Stimulated activated CD4-positive, alpha-beta T cell treated with anti-CD3 and anti-CD28 coated beads, Interleukin-4, amount 100 ng/mL, for 4 hours (primary cell): ENCODE results near the gene MNAT1.
"Not testable (repeated sequence)": the region's sequence is repeated elsewhere in the genome, so short reads cannot be mapped to it uniquely, and the experiment has no call there.

Source experiments
- DNase-seq, 2 experiments: peaks; one replicate each; pipeline ENCODE4 v3.0.0-alpha.2; 2020

MNAT1 gene

DNA sequence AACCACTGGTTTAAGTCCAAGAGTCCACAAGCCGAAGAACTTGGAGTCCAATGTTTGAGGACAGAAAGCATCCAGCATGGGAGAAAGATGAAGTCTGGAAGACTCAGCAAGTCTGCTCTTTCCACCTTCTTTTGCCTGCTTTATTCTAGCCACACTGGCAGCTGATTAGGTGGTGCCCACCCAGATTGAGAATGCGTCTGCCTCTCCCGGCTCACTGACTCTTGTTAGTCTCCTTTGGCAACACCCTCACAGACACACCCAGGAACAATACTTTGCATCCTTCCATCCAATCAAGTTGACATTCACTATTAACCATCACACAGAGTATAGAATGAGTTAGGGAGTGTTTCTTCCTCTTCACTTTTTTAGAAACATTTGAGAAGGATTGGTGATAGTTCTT, 156.1 kb downstream of the MNAT1 start:
- not testable (repeated sequence) for DNase-seq

DNA sequence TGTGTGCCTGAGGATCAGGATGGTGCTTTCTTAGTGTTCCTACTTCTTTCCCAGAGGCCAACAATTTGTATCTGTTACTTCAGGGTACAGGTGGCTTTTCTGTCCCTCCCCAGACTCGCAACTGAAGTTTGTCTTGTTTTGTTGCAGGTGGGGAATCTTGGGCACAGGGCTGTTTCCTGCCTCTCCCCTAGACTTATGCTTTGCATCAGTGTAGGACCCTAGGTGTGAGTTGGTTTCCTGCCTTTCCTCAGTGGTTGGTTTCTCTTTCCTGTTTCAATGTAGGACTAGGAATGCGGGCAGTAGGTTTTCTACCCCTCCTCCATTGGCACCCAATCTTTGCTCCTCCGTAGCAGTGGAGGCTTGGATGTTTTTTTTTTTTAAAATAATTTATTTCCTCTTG, 159.3 kb downstream of the MNAT1 start:
- DNase-seq, result no peak

GRCh38 chr14:60904381-60904780, 169.8 kb downstream of the MNAT1 start:
- DNase-seq, result no peak

GRCh38 chr14:60905923-60906322, 171.4 kb downstream of the MNAT1 start:
- DNase-seq, result no peak

GRCh38 chr14:60915781-60916180, 181.2 kb downstream of the MNAT1 start:
- DNase-seq, result no peak

DNA sequence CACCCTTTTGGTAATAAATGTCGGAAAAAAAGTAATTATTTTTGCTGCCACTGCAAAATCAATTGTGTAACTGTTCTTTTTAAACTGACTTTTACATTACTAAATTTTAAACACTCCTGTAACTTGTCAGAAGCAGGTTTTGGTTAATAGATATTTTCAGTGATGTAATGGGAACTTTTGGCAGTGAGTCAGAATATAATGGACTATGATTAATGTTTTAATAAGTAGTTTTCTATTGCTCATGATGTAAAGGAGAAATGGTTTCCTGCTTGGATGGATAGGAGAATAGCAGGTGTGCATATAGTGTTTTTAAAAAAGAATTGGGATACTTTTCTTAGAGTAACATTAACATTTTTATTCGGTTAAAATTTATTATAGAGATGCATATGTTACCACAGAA, 187.5 kb downstream of the MNAT1 start:
- DNase-seq, result no peak

DNA sequence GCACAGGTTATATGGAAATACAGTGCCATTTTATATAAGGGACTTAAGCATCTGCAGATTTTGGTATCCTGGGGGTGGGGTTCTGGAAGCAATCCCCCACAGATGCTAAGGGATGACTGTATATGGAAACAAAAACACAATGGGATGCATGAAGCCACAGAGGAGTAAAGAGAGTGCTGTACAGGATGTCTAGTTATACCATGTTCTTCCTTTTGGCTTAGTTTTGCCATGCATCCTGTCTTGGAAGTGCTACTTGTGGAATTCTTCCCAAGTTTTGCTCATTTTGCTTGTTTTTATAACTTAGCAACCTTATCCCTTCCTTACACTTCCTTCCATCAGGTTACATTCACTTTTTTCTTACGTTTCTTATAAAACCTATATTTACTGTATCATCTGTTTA, 190.7 kb downstream of the MNAT1 start:
- no peak for DNase-seq

- DNase-seq, result no peak
Observed at GRCh38 chr14:60926002-60926401, 191.4 kb downstream of the MNAT1 start.

GRCh38 chr14:60931218-60931617, 196.7 kb downstream of the MNAT1 start:
- no peak for DNase-seq

DNA sequence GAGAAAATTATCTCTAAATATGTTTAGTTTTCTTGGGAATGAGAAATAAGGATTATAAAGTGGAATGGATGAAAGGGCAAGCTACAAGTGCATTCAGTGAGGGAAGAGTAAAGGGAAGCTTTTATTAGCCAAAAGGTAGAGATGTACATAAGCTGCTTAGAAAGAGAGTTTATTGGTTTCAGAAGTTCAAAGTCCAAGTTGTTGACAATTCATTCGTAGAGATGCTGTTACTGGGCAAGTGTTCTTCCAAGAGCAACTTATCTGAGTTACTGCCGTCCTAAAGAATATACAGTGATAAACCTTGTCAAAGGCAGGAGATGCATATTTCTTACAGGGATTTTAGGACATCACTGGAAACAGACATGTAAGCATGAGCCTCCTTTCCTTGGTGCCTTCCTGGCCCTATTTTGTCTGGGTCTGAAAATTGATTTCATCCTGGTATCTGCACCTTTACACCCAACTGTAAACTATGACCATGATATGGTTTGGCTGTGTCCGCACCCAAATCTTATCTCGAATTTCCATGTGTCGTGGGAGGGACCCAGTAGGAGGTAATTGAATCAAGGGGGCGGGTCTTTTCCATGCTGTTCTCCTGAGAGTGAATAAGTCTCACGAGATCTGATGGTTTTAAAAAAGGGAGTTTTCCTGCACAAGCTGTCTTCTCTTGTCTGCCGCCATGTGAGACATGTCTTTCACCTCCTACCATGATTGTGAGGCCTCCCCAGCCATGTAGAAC, 199.5 kb downstream of the MNAT1 start:
- no peak for DNase-seq

GRCh38 chr14:60935319-60935718, 200.8 kb downstream of the MNAT1 start:
- no peak for DNase-seq

DNA sequence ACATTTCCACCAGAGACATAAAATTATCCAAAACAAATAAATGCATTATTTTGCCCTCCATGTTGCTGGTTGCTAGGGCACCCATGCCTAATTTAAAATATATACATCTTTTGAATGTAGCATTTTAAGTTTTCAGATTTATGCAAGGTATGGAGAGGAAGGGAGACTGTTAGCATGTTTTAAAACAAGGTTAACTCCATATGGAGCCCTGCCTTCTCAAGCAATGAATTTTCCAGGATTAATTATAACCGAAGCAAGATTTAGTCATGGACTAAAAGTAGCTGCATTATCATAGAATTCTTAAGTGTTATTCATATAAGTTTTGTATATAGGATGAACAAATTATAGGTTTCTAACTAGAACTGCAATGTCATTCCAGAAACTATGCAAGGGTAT, 209.1 kb downstream of the MNAT1 start:
- no peak for DNase-seq

- DNase-seq, result no peak
Observed at GRCh38 chr14:60944204-60944603, 209.6 kb downstream of the MNAT1 start.

GRCh38 chr14:60945984-60946383, 211.4 kb downstream of the MNAT1 start:
- DNase-seq, result no peak

- no peak for DNase-seq
Observed at GRCh38 chr14:60946773-60947172, 212.2 kb downstream of the MNAT1 start.

DNA sequence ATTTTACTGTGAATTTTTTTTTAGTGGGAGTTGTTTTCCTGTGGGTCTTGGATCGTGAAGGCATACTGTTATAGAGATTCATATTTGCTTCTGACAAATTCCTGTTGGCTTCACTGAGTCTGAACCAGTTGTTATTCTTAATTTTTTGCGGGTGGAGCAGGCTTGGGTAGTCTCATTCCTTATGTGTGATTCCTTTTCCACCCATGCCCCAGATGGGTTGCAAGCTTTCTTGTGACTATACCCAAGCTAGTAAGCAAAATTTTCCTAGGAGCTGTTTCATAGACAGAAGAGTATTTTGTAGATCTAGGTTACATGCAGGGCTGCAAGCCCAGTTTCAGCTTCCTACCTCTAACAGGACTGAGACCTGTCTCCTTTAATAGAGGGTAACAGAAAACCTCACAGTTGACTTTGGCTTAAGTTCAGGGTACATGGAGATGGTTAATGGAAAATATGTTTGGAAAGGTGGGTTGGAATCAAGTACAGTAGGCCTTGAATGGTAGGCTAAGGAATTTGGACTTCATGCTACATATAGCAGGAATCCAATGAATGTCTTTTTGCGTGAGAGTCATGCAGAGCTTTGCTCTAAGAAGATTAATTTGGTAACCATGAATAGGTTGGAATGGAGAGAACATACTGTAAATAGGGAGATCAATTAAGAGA, 217.3 kb downstream of the MNAT1 start:
- DNase-seq, result no peak

- DNase-seq, result no peak
Observed at GRCh38 chr14:60956202-60956601, 221.6 kb downstream of the MNAT1 start.

DNA sequence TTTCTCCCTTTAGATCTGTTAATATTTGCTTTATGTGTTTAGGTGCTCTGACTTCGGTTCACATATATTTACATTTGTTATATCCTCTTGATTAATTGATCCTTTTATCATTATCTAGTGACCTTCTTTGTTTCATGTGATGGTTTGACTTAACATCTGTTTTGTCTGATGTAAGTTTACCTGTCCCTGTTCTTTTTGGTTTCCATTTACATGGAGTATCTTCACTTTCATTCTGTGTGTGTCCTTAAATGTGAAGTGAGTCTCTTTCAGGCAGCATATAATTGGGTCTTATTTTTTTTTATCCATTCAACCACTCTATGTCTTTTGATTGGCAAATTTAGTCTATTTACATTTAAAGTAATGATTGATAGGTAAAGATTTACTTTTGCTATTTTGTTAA, 222.1 kb downstream of the MNAT1 start:
- DNase-seq, result no peak

DNA sequence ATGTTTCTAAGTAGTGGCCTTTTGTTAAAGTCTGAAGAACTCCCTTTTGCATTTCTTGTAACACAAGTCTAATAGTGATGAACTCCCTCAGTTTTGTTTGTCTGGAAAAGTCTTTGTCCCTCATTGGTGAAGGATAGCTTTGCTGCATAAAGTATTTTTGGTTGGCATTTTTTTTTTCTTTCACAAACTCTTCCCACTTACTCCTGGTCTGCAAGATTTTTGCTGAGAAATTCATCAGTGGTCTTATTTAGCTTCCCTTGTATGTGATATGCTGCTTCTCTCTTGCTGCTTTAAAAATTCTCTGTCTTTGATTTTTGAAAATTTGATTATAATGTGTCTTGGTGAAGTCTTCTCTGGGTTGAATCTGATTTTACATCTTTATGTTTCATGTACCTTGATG, 223.6 kb downstream of the MNAT1 start:
- DNase-seq, result no peak

GRCh38 chr14:60963761-60964160, 229.2 kb downstream of the MNAT1 start:
- no peak for DNase-seq

GRCh38 chr14:60964904-60965303, 230.3 kb downstream of the MNAT1 start:
- DNase-seq, result no peak

DNA sequence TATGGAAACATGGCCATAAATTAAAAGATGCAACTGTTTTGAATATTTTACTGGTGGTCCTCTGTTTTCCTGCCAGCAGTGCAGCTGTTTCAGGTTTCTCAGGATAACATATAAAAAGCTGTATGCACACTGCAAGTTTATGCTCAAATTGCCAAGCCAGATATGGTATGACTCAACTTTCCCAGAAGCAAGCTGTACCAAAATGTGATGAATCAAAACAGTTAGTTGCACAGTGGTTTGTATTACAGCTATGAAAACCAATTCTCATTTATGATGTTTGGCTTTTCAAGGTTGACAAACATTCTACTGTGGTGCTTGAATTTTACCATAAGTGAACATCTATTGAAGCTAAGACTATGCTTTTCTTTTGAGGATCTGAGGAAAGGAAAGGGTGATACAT, 230.8 kb downstream of the MNAT1 start:
- no peak for DNase-seq

DNA sequence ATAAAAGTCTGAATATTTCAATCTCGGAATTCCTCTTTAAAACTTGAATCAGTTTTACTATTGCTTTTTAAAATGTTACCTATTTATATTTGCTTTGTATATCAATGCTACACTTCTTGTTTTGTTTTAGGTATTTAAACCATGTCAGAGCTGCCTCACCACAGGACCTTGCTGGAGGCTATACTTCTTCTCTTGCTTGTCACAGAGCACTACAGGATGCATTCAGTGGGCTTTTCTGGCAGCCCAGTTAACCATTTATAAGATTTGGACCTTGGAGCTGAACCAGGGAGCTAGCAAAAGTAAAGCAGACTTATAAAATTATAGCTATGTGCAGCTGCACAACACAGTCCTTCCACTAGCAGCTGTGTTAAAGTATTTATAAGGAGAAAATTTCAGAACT, 233.5 kb downstream of the MNAT1 start:
- DNase-seq, result no peak

DNA sequence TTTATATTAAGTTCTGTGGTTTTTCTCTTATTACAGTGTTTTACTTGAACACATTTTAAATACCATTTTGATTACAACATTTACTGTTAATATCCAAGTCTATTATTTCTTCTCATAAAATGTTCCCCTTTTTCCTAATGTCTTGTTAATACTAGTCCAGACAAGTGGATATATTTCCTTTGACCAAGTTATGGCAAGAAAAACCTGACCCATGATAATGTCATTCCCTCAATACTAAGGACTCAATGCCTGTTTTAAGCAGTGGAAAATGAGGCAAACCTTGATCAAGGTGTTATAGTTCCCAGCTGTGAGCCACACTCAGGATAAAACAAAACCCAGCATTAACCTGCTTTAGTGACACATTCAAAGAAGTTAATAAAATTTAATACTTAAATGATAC, 234.1 kb downstream of the MNAT1 start:
- DNase-seq, result no peak

DNA sequence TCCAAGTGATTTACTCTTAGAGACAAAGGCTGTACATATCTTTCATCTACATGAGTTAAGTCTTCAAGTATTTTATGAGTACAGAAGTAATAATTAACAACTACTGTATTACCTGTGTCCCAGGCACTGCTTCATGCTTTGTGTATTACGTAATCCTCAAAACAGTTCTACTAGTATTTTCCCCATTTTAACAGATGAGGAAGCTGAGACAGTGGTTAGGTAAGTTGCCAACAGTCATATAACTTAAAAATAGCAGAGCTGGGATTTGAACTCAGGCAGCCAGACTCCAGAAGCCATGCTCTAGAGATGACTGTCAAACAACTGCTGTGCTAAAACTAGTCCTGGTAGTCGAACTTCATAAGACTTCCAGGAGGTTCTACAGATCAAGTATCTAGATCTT, 235.6 kb downstream of the MNAT1 start:
- no peak for DNase-seq
